Stimulated activated naive CD4-positive, alpha-beta T cell treated with Interleukin-2 at 50 U/mL for 16 hours (primary cell): Measurements from ENCODE around the gene SEC14L5.

Experiments used
- DNase-seq: peaks from one replicate; lab custom pipeline; 2025; lab: John Stamatoyannopoulos, UW

SEC14L5 gene

DNA sequence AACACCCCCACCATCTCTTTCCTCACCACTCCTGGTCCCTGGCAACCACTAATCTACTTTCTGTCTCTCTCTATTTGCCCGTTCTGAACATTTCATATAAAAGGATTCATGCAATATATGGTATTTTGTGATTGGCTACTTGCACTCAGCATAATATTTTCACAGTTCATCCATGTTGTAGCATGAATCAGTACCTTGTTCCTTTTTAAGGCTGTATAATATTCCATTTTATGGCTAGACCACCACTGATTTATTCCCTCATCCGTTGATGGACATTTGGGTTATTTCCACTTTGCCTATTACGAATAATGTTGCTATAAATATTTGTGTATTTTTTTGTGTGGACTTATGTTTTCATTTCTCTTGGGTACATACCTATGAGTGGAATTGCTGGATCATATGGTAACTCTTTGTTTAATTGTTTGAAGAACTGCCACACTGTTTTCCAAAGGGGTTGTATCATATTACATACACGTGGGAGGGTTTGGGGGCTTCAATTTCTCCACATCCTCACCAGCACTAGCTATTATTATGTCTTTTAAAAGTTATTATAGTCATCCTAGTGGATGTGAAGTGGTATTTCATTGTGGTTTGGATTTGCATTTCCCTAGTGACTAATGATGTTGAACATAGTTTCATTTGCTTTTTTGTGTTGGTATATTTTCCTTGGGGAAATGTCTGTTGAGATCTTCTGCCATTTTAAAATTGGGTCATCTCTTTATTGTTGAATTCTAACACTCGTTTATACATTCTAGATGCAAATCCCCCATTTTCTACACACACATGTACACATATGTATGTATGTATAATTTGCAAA, 26.3 kb downstream of the SEC14L5 start:
- no peak for DNase-seq

DNA sequence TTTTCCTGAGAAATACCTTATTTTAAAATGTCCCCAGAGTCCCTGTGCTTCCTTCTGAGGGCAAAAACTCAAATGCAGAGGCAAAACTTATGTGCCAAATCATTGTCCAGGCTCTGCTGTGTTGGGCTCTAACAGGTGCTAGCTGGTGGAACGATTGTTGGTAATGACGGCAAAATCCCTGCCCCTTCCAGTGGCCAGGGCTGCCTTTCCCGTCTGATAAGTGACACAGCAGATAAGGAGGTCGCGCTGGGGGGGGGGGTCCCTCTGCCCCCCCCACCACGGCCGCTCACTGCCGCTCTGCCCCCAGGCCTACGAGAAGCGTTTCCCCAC, 29.1 kb downstream of the SEC14L5 start:
- DNase-seq: no peak

DNA sequence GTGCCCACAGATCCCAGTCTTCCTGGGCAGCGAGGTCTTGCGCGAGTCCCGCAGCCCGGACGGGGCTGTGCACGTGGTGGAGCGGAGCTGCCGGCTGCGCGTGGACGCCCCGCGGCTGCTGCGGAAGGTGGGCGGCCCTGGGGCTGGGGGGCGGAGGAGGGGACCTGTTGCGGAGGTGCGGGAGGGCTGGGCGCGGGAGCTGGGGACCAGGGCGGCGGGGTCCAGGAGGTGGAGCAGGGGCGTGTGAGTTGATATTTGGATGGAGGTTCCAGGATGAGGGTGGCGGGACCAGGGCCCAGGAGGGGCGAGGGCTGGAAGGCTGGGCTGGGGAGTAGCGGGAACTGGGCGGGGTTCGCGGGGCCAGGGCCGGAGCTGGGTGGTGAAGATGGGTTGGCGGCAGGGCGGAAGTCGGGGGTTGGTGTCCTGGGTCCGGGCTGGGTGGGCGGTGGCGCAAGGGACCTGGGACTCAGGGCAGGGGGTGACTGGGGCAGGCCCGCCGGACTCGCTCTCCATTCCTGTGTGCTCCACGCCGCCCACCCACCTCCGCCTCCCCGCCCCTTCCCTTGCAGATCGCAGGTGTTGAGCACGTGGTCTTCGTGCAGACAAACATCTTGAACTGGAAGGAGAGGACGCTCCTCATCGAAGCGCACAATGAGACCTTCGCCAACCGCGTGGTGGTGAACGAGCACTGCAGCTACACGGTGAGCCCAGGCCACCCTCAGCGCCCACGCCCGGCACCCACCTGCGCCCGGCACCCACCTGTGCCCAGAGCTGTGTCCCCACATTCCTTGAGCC, 29.6 kb downstream of the SEC14L5 start:
- DNase-seq: no peak

DNA sequence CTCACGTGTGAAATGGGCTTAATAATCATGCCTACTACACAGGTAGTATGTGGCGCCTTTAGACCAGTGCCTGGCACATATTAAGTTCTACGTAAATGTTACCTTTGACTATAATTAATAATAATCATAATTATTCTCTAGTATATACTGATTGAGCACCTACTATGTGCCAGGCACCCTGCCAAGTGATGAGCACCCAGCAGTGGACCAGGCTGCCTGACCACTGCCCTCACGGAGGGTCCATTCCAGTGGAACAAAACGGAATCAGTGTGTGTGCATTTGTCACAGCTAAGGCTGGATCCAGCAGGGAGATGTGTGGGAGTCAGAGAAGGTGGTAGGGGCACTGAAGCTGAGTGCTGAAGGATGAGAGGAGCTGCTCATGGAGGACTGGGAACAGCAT, 30.5 kb downstream of the SEC14L5 start:
- DNase-seq: no peak

DNA sequence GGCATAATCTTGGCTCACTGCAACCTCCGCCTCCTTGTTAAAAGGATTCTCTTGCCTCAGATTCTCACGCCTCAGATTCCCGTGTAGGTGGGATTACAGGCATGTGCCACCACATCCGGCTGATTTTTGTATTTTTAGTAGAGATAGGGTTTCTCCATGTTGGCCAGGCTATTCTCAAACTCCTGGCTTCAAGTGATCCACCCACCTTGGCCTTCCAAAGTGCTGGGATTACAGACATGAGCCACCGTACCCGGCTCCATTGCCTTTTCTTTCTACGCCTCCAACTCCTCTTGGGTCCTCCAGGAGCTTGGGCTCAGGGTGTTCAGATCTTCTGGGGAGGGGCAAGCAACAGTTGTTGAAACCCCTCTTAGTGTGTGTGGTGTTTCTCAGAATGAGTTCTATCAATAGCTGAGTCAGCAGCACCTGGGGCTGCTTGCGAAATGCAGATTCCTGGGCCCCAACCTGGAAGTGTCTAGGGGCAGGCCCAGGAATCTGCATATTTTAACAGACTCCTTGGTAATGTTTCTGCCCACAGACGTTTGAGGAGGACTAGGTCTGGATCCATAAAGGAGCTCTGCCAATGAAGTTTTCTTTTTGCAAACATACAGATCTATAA, 31.4 kb downstream of the SEC14L5 start:
- no peak for DNase-seq

DNA sequence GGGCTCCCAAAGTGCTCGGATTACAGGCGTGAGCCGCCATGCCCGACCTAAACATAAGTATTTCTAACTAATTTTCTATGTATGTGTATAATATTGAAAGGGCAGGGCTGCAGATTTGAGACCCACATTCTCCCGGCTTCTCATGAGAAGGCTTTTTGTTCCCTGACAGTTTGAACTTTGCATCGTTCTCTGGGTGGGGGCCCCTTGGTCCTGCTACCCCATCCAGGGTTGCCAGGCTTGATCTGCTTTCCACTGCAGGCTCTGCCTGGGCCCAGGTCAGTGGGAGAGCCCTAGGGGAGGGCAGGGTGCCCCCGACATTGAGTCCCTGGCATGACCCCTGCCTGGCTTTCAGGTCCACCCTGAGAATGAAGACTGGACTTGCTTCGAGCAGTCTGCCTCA, 32.3 kb downstream of the SEC14L5 start:
- DNase-seq: no peak

DNA sequence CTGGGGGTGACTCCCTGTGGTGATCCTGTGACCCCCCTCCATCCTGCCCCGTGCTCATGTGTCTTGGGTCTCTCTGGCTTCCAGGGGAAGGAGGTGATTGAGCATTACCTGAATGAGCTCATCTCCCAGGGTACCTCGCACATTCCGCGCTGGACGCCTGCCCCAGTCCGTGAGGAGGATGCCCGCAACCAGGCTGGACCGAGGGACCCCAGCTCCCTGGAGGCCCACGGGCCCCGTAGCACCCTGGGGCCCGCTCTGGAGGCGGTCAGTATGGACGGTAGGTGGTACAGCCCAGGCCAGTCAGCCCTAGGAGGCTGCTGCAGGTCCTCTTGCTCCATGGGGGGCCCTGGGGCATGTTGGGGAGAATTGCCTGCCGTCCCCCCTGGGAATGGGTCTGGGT, 33.6 kb downstream of the SEC14L5 start:
- DNase-seq: no peak

DNA sequence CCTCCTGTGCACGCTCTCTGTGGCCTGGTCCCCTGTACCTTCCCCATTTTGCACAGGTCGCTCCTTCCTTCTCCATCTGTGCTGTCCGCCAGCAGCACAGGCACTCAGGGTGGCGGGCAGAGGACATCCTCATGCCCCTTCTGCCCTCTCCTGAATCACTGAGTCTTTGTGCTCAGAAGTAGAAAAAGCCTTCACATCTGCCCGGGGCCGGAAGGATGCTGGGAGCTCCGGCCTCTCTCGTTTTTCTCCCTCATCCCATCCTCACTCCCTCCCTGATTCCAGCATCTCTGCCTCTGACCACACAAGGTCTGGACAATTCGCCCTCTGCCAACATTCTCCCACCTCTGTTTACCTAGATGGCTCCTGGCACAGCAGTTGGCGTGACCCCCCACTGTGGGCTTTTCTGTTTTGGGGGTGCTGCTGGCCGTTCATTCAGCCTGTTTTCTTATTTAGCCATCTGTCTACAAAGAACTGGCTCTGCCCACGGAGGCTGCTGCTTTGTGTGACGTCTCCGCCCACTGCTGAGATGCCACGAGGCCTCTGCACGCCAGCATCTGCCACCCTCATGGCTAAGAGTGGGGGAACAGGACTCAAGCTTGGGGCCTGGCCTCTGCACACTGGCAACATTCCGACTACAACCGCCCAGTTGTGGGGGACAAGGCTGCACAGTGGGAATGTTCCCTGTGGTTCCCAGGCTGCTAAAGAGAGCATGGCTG, 36.7 kb downstream of the SEC14L5 start:
- DNase-seq: no peak

DNA sequence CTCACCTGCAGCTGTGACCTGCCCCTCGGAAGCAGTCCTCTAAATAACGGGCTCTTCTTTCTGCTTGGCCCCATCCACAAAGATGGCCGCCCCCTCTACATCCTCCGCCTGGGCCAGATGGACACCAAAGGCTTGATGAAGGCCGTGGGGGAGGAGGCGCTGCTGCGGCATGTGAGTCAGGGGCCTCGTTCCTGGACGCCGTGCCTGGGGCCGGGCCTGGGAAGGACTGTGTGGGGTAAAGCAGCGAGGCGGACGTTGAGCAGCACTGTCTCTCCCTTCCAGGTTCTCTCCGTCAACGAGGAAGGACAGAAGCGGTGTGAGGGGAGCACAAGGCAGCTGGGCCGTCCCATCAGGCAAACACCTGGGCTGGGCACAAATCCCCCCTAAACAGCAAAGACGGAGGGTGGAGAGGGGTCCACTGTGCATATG, 42.5 kb downstream of the SEC14L5 start:
- DNase-seq: no peak

DNA sequence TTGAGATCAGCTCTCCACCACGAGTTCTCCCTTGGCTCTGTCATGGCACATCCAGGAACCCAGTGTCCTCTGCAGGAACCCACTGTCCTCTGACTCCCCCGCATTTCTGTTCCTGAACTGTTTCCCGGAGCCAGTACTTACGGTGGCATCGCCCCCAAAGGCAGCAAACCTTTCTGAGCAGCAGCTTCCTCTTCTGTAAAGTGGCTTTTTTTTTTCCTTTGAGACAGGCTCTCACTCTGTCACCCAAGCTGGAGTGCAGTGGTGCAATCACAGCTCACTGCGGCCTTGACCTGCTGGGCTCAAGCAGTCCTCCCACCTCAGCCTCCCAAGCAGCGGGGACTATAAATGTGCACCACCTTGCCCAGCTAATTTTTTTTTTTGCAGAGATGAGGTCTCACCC, 43.4 kb downstream of the SEC14L5 start:
- DNase-seq: no peak

DNA sequence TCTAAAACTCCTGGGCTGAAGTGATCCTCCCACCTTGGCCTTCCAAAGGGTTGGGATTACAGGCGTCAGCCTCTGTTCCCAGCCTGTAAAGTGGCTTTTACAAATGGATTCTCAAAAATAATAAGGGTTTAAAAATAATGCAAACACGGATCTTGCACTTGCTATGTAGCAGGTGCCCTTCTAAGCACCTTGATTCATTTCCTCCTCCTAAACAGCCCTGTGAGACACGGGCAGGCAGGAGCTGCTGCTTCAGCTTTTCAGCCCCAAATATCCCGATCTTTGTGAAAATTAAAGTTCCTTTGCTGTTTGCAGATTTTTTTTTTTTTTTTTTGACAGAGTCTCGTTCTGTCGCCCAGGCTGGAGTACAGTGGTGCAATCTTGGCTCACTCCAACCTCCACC, 43.9 kb downstream of the SEC14L5 start:
- no peak for DNase-seq

DNA sequence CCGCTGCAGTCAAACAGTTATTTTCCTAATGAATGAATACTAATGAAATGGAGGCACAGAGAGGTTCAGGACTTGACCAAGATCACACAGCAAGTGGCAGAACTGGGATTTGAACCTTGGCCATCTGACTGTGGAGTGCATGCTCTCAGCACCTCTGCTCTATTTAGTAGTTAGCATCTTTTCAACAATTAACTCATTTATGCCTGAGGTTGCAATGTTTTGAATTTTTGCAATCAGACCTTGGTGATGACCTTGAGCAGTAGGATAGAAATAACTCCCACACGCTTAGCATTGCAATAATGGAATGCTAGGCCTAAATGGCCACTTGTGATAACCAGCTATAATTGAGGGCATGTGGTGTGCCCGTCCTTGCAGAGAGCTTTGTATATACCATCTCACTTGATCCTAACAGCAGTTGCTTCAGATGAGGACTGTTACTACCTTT, 44.6 kb downstream of the SEC14L5 start:
- no peak for DNase-seq

DNA sequence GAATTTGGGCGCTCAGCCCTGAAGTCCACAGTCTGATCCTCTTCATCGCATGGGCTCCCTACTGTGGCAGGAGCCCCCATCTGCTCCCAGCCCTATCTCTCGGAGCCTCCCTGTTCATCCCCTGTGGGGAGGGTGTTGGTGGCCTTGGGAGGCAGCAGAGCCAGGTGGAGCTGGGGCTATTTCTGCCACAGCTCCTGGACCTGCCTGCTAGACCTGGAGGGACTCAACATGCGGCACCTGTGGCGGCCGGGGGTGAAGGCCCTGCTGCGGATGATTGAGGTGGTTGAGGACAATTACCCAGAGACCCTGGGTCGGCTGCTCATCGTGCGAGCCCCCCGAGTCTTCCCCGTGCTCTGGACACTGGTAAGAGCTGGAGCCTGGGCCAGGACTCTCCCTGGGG, 45.1 kb downstream of the SEC14L5 start:
- DNase-seq: no peak

DNA sequence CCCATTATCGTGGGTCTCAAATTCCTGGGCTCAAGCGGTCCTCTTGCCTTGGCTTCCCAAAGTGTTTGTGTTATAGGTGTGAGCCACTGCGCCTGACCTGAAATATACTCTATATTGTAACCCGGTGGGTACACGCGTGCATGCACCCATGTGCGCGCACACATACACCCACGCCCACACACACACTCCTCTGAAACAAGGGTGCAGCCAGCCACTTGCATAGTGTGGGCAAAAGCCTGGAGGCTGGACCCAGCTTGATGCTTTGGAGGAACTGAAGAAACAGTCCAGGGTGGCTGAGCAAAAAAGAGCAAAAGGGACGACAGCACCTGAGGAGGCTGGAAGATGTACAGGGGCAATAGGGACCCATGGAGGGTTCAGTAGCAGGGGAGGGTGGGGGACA, 45.7 kb downstream of the SEC14L5 start:
- DNase-seq: no peak

DNA sequence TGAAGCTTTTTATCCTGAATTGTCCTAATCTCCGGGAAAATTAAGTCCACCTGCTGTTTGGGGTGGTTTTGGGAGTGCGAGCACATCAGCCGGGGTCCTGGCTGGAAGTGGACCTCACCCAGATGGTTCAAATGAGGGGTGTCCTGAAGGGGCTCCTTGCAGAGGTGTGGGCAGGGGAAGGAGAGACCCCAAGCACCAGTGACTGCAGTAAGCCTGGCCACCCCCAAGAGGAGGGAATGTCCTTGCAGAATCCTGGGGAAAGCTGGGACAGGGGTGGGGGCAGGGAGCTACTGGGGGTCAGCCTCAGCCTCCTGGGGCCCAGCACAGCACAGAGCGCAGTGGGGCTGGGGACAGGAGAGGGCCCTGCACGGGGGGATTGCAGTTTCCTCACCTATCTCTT, 46.2 kb downstream of the SEC14L5 start:
- no peak for DNase-seq

DNA sequence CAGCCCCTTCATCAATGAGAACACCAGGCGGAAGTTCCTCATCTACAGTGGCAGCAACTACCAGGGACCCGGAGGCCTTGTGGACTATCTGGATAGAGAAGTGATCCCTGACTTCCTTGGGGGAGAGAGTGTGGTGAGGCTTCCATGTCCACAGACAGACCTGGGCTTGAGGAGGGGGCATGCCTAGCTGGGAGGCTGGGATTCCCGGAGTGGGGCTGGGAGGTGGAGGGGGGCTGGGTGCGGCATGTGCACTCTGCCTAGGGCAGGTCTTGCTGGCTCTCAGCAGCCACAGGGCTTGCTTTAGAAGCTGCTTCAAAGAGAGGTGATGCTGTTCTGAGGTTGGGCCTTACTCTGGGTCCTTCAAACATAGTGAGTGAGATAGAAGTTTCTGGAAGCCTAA, 47.8 kb downstream of the SEC14L5 start:
- DNase-seq: no peak

DNA sequence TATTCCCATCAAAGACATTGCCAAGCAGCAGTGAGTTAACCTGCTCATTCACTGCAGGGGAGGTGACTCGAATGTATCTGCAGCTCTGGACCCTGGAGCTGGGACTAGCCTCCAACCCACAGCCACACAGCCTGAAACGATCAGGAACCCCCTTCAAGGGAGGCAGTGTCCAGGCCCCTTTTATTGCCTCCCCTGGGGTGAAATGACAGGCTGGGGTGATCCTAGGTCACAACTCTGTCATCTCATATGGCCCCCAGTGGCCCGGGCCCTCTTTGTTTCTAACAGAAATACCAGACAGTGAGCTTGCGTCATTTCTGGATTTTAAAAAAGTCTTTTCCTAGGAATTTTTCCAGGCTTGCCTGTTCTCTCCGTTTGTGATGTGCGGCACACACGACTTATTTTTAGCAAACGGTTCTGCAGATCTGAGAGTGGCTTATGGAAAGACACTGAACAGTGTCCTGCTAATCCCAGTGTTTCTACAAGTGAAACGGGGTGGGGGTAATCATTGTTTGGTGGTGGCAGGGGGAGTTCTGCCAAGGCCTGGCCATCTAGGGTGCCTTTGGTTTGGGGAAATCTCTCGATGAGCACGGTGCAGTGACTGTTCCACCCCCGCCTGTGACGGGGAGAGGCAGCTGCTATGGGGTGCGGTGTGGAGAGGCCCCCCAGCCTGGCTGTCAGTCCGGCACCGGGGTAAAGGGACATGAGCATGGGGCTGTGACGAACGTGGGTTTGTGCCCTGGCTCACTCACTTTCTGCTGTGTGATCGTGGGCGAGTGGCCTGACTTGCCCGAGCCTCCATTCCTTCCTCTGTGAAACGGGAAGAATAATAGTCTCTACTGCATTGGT, 48.4 kb downstream of the SEC14L5 start:
- DNase-seq: no peak

DNA sequence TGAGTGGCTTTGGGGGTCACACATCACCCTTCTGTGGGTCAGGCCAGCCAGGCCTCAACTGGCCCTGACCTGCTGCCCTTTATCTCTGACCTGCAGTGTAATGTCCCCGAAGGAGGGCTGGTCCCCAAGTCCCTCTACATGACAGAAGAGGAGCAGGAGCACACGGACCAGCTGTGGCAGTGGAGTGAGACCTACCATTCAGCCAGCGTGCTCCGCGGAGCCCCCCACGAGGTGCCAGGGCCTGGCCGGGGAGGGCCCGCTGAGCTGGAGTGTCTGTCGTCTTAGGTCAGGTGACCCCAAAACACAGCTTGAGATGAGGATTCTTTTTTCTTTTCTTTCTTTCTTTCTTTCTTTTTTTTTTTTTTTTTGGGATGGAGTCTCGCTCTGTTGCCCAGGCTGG, 49.1 kb downstream of the SEC14L5 start:
- no peak for DNase-seq

DNA sequence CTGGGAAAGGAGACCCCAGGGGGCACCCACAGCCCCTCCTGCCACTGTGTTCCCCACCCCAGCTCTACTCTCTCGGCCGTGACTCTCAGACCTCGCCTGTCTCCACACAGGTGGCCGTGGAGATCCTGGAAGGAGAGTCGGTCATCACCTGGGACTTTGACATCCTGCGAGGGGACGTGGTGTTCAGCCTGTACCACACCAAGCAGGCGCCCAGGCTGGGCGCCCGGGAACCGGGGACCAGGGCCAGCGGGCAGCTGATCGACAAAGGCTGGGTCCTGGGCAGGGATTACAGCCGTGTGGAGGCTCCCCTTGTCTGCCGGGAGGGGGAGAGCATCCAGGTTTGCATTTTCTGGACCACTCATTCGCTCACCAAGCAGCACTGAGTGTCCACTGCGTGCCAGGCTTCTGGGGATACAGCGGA, 50.2 kb downstream of the SEC14L5 start:
- DNase-seq: no peak

DNA sequence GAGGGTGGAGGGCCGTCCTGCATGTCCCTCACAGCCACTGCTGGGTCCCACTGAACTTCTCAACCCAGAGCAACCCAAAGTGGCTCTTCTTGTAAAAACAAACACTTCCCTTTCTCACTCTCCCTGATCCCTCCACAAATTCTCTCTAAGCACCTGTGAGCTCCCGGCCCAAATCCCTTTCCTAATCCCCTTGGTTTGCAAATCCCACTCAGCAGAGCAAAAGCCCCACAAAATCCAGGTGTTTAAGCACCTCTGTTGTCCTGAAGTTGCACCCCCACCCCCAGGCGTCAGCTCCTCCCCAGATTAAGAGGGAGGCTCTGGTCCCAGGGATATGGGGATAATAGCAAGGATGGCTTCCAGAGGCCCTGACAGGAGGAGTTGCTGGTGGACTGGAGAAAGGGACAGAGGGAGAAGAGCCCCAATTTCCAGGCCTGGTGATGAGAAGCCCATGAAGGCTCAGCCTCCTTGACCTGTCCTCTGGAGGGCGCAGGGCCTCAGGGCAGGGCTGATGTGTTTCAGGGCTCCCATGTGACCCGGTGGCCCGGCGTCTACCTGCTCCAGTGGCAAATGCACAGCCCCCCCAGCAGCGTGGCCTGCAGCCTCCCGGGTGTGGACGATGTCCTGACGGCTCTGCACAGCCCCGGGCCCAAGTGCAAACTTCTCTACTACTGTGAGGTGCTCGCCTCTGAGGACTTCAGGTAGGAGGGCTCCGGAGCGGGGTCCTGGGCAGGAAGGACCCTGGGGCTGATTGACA, 52.6 kb downstream of the SEC14L5 start:
- no peak for DNase-seq

DNA sequence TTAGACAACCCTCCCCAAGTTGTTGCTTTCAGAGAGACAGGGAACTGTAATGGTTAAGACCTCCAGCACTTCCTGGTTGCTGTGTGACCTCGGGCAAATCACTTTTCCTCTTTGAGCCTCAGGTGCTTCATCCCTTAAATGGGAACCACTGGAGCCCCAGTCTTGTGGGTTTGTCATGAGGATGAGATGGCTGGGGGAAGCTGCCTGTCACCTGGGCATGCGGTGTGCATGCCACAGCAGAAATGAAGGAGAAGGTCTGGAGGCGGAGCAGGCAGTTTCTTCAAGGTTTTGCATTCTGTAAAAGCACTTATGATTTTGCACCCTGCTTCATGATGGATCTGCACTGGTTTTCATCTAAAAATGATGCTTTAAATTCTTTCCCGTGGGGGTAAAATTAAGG, 53.5 kb downstream of the SEC14L5 start:
- no peak for DNase-seq
